NB4 (cell line): ENCODE data around the gene EPHB1.

Source experiments
- DNase-seq: peaks from one replicate; pipeline ENCODE4 v3.0.0; 2010; ENCODE audit warnings: low read depth
- H3K4me3 ChIP-seq: one replicate; pipeline ENCODE4 v1.5.1; 2011; ENCODE audit warnings: mild to moderate bottlenecking, low read depth, low read length, moderate library complexity
- CTCF ChIP-seq: IDR thresholded peaks from one replicate; pipeline ENCODE4 v1.5.1; 2012; ENCODE audit warnings: low read depth, low read length
- MAX ChIP-seq: IDR thresholded peaks from 2 replicates; pipeline ENCODE4 v1.6.1; 2011; ENCODE audit warnings: low read depth, low read length
- MYC ChIP-seq: IDR thresholded peaks from 2 replicates; pipeline ENCODE4 v1.6.1; 2011; ENCODE audit warnings: low read depth, low read length
- POLR2A ChIP-seq: IDR thresholded peaks from 2 replicates; pipeline ENCODE4 v1.6.1; 2011; ENCODE audit warnings: mild to moderate bottlenecking; ENCODE audit not compliant: insufficient read length; ENCODE audit errors: extremely low read depth

Gene EPHB1

GRCh38 chr3:135271177-135272025, 476.3 kb downstream of the EPHB1 start:
- H3K4me3 ChIP-seq = no peak overlapping the region
- no peak for DNase-seq
- TF ChIP-seq MAX (no peak), MYC (no peak), POLR2A (no peak), CTCF (no peak)

GRCh38 chr3:135272026-135272669, 477.1 kb downstream of the EPHB1 start:
- TF ChIP-seq MYC = no peak
- no peak for TF ChIP-seq POLR2A
- no peak for TF ChIP-seq MAX
- no peak for TF ChIP-seq CTCF
- H3K4me3 ChIP-seq = no peak overlapping the region
- DNase-seq = no peak

- no peak for DNase-seq
- H3K4me3 ChIP-seq = no peak overlapping the region
- TF ChIP-seq MYC = no peak
- no peak for TF ChIP-seq CTCF
- TF ChIP-seq POLR2A = no peak
- no peak for TF ChIP-seq MAX
Observed at GRCh38 chr3:135292162-135292561, 497.1 kb downstream of the EPHB1 start.

GRCh38 chr3:135301670-135302069, 506.6 kb downstream of the EPHB1 start:
- DNase-seq = no peak
- H3K4me3 ChIP-seq = no peak overlapping the region
- TF ChIP-seq POLR2A (no peak), MAX (no peak), MYC (no peak), CTCF (no peak)

GRCh38 chr3:135304378-135304777, 509.3 kb downstream of the EPHB1 start:
- TF ChIP-seq CTCF (no peak), MYC (no peak)
- no peak for DNase-seq

More at GRCh38 chr3:135304378-135304777, 509.3 kb downstream of the EPHB1 start:
- no peak overlapping the region for H3K4me3 ChIP-seq
